ENCODE results near the gene FCHO2.

GRCh38 chr5:73131711-73132425 lies 176.0 kb downstream of the FCHO2 start:
- TF ChIP-seq ZNF274 (IDR thresholded peaks at IDR 0.05; ENCODE audit: low read depth, low read length) (no peak), YY1 (IDR thresholded peaks at IDR 0.05; ENCODE audit: insufficient read depth, insufficient read length) (no peak)

Data from NT2/D1 (cell line).